Superior temporal gyrus (tissue), 1 donor: ENCODE data around the gene CTSE.

ENCODE experiments used
- DNase-seq: peaks from one replicate; pipeline ENCODE4 v3.0.0-alpha.2; 2016; ENCODE audit errors: extremely low spot score

CTSE gene

DNA sequence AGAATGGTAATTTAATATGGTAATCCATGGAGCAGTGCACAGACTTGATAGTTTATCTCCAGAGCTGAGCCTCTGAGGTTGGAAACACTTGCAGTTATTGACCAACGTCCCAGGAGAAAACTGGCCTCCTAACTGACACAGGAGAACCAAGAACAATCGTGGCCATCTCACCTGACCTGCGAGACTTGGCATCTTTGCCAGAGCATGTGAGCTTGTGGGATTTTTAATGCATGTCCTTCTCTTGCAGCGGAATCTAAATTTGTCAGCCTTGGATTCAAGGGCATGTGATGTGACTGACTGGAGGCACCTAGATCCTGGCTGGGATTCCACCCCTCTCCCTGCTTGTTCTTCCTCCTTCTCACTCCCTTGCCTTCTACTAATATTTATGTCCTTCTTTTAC lies 52.6 kb downstream of the CTSE start:
- DNase-seq: no peak

- DNase-seq: no peak
These were observed 53.2 kb downstream of the CTSE start for GRCh38 chr1:205970486-205970885.

DNA sequence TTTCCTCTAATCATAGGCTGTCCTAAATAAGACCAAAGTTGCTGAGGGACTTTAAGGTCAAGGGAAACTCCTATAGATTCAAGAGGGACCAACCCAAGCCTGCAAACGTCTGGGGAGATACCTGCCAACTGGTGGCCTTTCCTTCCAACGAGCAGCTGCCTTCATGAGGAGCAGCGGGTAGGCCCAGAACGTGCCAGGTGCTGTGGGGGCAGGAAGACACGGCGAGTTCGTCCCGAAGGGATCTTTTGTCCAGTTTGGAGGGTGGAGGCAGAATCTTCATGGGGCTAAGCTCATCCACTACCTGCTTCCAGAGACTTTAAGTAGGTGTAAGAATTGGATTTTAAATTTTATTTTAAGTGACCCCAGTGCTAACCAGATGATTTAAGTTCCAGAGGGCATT lies 54.5 kb downstream of the CTSE start:
- no peak for DNase-seq

DNA sequence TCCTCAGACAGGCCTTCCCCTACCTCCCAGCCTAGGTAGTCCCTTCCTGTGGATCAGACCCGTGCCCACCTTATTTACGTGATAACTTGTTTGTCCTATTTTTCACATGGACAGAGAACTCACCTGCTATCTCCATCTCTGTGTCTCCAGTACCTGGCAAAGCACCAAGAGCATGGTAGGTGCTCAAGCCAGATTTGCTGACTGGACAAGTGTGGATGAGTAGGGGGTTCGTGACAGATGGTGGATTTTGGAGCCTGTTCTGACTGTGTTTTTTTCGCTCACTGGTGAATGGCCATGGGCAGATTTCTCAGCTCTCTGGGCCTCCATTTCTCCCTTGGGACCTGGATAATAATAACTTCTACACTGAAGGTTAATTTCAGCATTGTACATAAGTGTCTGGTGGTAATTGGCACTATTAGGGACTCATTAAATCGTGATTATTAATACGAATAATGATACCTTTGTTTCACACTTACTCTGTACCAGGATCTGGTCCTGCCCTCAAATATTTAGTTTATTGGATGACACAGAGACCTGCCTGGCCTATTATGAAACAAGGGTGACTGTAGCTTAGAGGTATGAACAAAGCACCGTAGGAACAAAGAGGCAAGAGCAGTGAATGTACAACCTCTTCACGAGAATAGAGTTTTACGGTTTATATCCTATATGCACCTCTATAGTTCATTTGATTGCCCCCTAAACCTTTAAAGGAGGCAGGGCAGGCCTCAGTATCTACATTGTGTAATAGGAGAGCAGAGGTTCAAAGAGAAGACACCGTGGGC lies 56.0 kb downstream of the CTSE start:
- DNase-seq: no peak

- no peak for DNase-seq
These were observed 58.4 kb downstream of the CTSE start for GRCh38 chr1:205965036-205965884.

DNA sequence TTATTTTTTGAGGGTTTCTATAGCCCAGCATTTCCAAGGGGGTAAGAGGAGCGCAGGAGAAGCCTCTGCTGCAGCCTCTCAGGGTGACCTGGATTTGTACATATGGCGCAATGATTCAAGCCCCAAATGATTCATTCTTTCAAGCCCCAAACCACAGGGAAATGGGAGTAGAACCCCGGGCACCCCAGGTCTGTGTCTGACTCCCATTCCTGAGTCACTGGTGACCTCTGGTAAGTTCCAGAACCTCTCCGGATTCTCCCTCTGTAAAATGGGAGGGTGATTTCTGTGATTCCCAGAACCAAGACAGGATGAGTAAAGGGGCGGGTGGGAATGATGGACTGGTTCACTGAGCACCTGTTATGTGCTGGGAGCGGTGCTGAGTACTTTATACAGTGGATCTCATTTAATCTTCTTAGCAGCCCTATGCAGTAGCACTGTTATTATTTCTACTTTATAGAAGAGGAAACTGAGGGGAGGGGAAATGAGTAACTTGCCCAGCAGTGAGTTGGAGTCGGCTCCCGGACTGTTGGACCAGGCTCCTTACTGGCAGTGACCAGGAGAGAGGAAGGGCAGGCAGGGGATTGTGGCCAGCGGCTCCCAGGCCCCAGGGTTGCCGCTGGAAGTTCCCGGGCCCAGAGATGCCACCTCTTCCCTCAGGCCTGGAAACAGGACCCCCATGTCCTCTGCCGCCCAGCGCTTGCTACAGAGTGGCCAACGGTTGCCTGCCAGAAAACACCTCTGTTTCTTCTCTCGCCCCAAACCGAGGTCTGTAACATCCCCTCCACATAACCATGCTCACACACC lies 60.1 kb downstream of the CTSE start:
- DNase-seq: no peak

DNA sequence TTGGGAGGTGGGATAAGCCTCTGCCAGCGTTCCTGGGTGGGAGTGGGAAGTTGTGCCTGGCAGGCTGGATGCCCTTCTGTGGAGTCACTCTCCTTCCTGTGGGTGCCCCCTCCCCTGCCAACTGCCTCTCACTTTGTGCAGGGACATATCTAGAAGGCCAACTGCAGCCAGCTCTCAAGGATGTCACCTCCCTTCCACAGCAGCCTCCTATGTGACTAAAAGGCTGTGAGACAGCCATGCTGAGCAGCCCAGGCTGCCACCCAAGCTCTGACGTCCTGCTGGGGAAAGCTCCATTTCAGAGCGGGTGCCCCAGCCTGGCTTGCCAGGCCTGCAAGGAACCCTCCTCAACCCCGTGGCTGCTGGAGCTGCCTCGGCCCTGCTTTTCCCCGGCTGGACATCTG lies 60.9 kb downstream of the CTSE start:
- no peak for DNase-seq

DNA sequence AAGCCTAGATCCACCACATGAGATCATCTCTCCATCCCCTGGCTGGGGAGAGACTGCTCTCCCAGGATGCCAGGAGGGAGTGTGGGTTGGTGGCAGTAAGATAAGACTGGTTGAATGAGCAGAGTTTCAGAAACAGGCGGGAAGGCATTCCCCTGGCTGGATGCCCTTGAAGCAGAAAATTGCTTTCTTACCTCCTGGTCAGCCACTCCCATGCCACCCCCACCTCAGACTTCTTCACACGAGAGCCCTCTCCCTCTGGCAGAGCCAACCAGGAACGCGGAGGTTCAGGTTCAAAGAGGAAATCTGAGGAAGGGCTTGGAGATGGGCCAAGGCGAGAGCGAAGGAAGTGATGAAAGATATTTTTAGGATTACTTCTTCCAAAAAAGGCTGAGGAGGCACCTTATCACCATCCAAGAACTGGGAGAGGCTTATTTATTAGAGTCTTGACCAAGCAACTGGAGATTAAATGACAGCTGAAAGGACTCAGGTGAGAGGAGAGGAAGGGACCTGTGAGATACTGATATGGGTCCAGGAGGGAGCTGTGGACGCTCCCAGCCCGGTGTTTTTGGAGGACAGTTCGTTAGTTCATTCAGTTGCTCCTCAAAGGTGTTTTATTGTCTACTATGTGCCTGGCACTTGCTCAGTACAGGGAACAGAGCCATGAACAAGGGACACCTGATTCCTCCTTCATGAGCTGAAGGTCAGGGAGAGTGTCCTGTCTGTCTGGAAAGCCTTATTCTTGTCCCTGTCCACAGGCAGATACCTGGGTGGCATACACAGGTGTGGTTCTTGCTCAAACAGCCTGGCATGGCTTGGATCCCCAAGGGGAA lies 61.5 kb downstream of the CTSE start:
- DNase-seq: no peak

- DNase-seq: no peak
These were observed 62.3 kb downstream of the CTSE start for GRCh38 chr1:205961405-205961804.

- DNase-seq: no peak
These were observed 63.9 kb downstream of the CTSE start for GRCh38 chr1:205959789-205960188.
